Astrocyte (in vitro differentiated cells and primary cell): Measurements from ENCODE around the gene PNMA1. TPM values are rescaled to one million over a fixed set of nuclear protein-coding genes. Genes with fewer than 3 reads are reported as not detected.

Source experiments
- DNase-seq: peaks from one replicate; pipeline ENCODE4 v3.0.0-alpha.2; 2010; ENCODE audit warnings: low read depth
- FAIRE-seq: peaks from 2 replicates; lab custom pipeline; 2011; peaks lifted over from hg19 to GRCh38; lab: Jason Lieb, UNC
- H2AFZ ChIP-seq: 2 replicates; pipeline ENCODE4 v1.6.0; 2012; ENCODE audit warnings: low read depth, low read length, inconsistent platforms
- H3K27ac ChIP-seq: 2 replicates; pipeline ENCODE4 v1.5.1; 2011; ENCODE audit warnings: low read depth, low read length, inconsistent platforms
- H3K27me3 ChIP-seq: 2 replicates; pipeline ENCODE4 v1.6.0; 2011; ENCODE audit warnings: low read length, inconsistent platforms; ENCODE audit not compliant: insufficient read depth
- H3K36me3 ChIP-seq: 2 replicates; pipeline ENCODE4 v1.5.1; 2011; ENCODE audit warnings: low read length, inconsistent platforms; ENCODE audit not compliant: insufficient read depth
- H3K4me1 ChIP-seq: 2 replicates; pipeline ENCODE4 v1.5.1; 2011; ENCODE audit warnings: low read length, inconsistent platforms; ENCODE audit not compliant: insufficient read depth
- H3K4me2 ChIP-seq: 2 replicates; pipeline ENCODE4 v1.6.0; 2012; ENCODE audit warnings: low read length, inconsistent platforms
- H3K4me3 ChIP-seq: 2 replicates; pipeline ENCODE4 v1.5.1; 2011; ENCODE audit warnings: low read depth, mild to moderate bottlenecking, low read length, inconsistent platforms; ENCODE audit not compliant: insufficient read depth
- H3K79me2 ChIP-seq: 2 replicates; pipeline ENCODE4 v1.6.0; 2012; ENCODE audit warnings: mild to moderate bottlenecking, low read length, inconsistent platforms; ENCODE audit not compliant: insufficient read depth
- H3K9ac ChIP-seq: 2 replicates; pipeline ENCODE4 v1.6.0; 2012; ENCODE audit warnings: mild to moderate bottlenecking, low read length, inconsistent platforms
- H3K9me3 ChIP-seq: 2 replicates; pipeline ENCODE4 v1.5.1; 2012; ENCODE audit warnings: low read depth, mild to moderate bottlenecking, low read length, inconsistent platforms; ENCODE audit not compliant: insufficient read depth
- H4K20me1 ChIP-seq: 2 replicates; pipeline ENCODE4 v1.6.0; 2012; ENCODE audit warnings: low read length, inconsistent platforms; ENCODE audit not compliant: insufficient read depth
- H3K27ac Mint-ChIP-seq: one replicate; pipeline ENCODE4 v1.8.0; 2021; ENCODE audit warnings: mild to moderate bottlenecking, mixed read lengths; ENCODE audit not compliant: unreplicated experiment
- H3K27me3 Mint-ChIP-seq: one replicate; pipeline ENCODE4 v1.8.0; 2021; ENCODE audit warnings: low read depth, mixed read lengths; ENCODE audit not compliant: unreplicated experiment
- H3K36me3 Mint-ChIP-seq: one replicate; pipeline ENCODE4 v1.8.0; 2021; ENCODE audit warnings: low read depth, mixed read lengths; ENCODE audit not compliant: unreplicated experiment
- H3K4me1 Mint-ChIP-seq: one replicate; pipeline ENCODE4 v1.8.0; 2021; ENCODE audit warnings: low read depth, mixed read lengths; ENCODE audit not compliant: unreplicated experiment
- H3K4me3 Mint-ChIP-seq: one replicate; pipeline ENCODE4 v1.8.0; 2021; ENCODE audit warnings: mild to moderate bottlenecking, moderate library complexity, mixed read lengths; ENCODE audit not compliant: unreplicated experiment
- H3K9me3 Mint-ChIP-seq: one replicate; pipeline ENCODE4 v1.8.0; 2021; ENCODE audit warnings: mild to moderate bottlenecking, mixed read lengths; ENCODE audit not compliant: unreplicated experiment
- CTCF ChIP-seq: IDR thresholded peaks from 2 replicates; pipeline ENCODE4 v1.5.1; 2011; ENCODE audit warnings: low read depth, mild to moderate bottlenecking, inconsistent platforms, low read length, moderate library complexity; ENCODE audit not compliant: insufficient read depth
- EZH2 ChIP-seq: IDR thresholded peaks from 2 replicates; pipeline ENCODE4 v1.6.1; 2012; ENCODE audit warnings: mild to moderate bottlenecking, low read length, inconsistent platforms; ENCODE audit not compliant: insufficient read depth
- total RNA-seq: library from RNA; stranded (reverse); gene quantifications from 2 replicates; pipeline ENCODE4 v1.2.1, GENCODE V29; 2021

The PNMA1 gene
- total RNA-seq, 1 donor from 2014 or later, result 67.4 TPM

- peaks cover 6% of the 10 kb centered on the region for H3K36me3 Mint-ChIP-seq
- H3K9me3 ChIP-seq, result no peaks in the 10 kb centered on the region
- no peaks in the 10 kb centered on the region for H3K9me3 Mint-ChIP-seq
- no peak overlapping the region for H3K27ac ChIP-seq
- H3K4me3 Mint-ChIP-seq, result no peak overlapping the region
- H3K4me3 ChIP-seq, result no peak overlapping the region
- H3K27me3 ChIP-seq, result no peaks in the 10 kb centered on the region
- peaks cover 68% of the 10 kb centered on the region for H3K79me2 ChIP-seq
- FAIRE-seq (no peak), DNase-seq (no peak)
- no peak overlapping the region for H2AFZ ChIP-seq
- H3K9ac ChIP-seq, result no peak overlapping the region
- TF ChIP-seq EZH2 (no peak), CTCF (no peak)
- no peaks in the 10 kb centered on the region for H3K27me3 Mint-ChIP-seq
- no peak overlapping the region for H3K4me2 ChIP-seq
- peaks cover 18% of the 10 kb centered on the region for H3K36me3 ChIP-seq
- peaks cover 62% of the 10 kb centered on the region for H4K20me1 ChIP-seq
- no peak overlapping the region for H3K27ac Mint-ChIP-seq
- H3K4me1 ChIP-seq, result peaks cover 16% of the 10 kb centered on the region
- peaks cover 20% of the 10 kb centered on the region for H3K4me1 Mint-ChIP-seq
Observed at GRCh38 chr14:73736842-73737241, 22.7 kb upstream of the PNMA1 start.

- Mint-ChIP-seq H3K27ac (no peak overlapping the region), H3K36me3 (peaks cover 16% of the 10 kb centered on the region), H3K9me3 (no peaks in the 10 kb centered on the region)
Observed at GRCh38 chr14:73732006-73732405, 17.8 kb upstream of the PNMA1 start.

More at GRCh38 chr14:73732006-73732405, 17.8 kb upstream of the PNMA1 start:
- Mint-ChIP-seq H3K27me3 (no peaks in the 10 kb centered on the region), H3K4me1 (peaks cover 13% of the 10 kb centered on the region), H3K4me3 (no peak overlapping the region)
- TF ChIP-seq EZH2 (no peak), CTCF (no peak)
- FAIRE-seq (no peak), DNase-seq (no peak)
- Histone ChIP-seq H3K9ac (no peak overlapping the region), H3K79me2 (peaks cover 52% of the 10 kb centered on the region), H3K9me3 (no peaks in the 10 kb centered on the region), H4K20me1 (peaks cover 61% of the 10 kb centered on the region), H3K4me3 (no peak overlapping the region), H2AFZ (no peak overlapping the region), H3K27ac (no peak overlapping the region), H3K4me2 (no peak overlapping the region), H3K27me3 (no peaks in the 10 kb centered on the region), H3K4me1 (peaks cover 13% of the 10 kb centered on the region), H3K36me3 (peaks cover 41% of the 10 kb centered on the region)
